GM23248 (cell line): ENCODE measurements around the gene MPRIP. TPM values are rescaled to one million over a fixed set of nuclear protein-coding genes. Genes with fewer than 3 reads are reported as not detected.

Experiments
- DNase-seq: peaks from one replicate; pipeline ENCODE4 v3.0.0-alpha.2; 2015
- H2AFZ ChIP-seq: fragments of 200-600 bp; sonication (generic); 2 replicates; pipeline ENCODE4 v1.6.1; 2016; ENCODE audit warnings: antibody characterized with exemption
- H3F3A ChIP-seq: fragments of 200-600 bp; sonication (generic); 2 replicates; pipeline ENCODE4 v1.6.1; 2016; ENCODE audit warnings: mild to moderate bottlenecking, antibody characterized with exemption, mixed run types; ENCODE audit not compliant: insufficient read depth
- H3K27ac ChIP-seq: fragments of 200-600 bp; sonication (generic); 2 replicates; pipeline ENCODE4 v1.5.1; 2016; ENCODE audit warnings: mild to moderate bottlenecking
- H3K27me3 ChIP-seq: fragments of 200-600 bp; sonication (generic); replicated peaks from 2 replicates; pipeline ENCODE4 v1.6.1; 2016; ENCODE audit warnings: mild to moderate bottlenecking; ENCODE audit not compliant: insufficient read depth
- H3K36me3 ChIP-seq: fragments of 200-600 bp; sonication (generic); 2 replicates; pipeline ENCODE4 v1.6.1; 2016; ENCODE audit warnings: low read depth, mild to moderate bottlenecking
- H3K4me1 ChIP-seq: fragments of 200-600 bp; sonication (generic); 2 replicates; pipeline ENCODE4 v1.6.1; 2016; ENCODE audit warnings: mild to moderate bottlenecking; ENCODE audit not compliant: insufficient read depth
- H3K4me2 ChIP-seq: fragments of 200-600 bp; sonication (generic); one replicate; pipeline ENCODE4 v1.6.1; 2016; ENCODE audit warnings: mild to moderate bottlenecking; ENCODE audit not compliant: unreplicated experiment
- H3K4me3 ChIP-seq: fragments of 200-600 bp; sonication (generic); 2 replicates; pipeline ENCODE4 v1.5.1; 2016; ENCODE audit warnings: mild to moderate bottlenecking
- H3K79me2 ChIP-seq: fragments of 200-600 bp; sonication (generic); 2 replicates; pipeline ENCODE4 v1.6.1; 2016; ENCODE audit warnings: mild to moderate bottlenecking; ENCODE audit not compliant: insufficient read depth
- H3K9ac ChIP-seq: fragments of 200-600 bp; sonication (generic); 2 replicates; pipeline ENCODE4 v1.6.1; 2016; ENCODE audit warnings: mild to moderate bottlenecking
- H3K9me2 ChIP-seq: fragments of 200-600 bp; sonication (generic); 2 replicates; pipeline ENCODE4 v1.6.1; 2016; ENCODE audit warnings: mixed run types, mild to moderate bottlenecking, moderate library complexity; ENCODE audit not compliant: insufficient read depth
- H3K9me3 ChIP-seq: fragments of 200-600 bp; sonication (generic); one replicate; pipeline ENCODE4 v1.6.1; 2017; ENCODE audit warnings: low read depth
- H4K20me1 ChIP-seq: fragments of 200-600 bp; sonication (generic); 2 replicates; pipeline ENCODE4 v1.6.0; 2016; ENCODE audit not compliant: insufficient read depth
- EZH2 ChIP-seq: fragments of 200-600 bp; sonication (generic); IDR thresholded peaks from 2 replicates; pipeline ENCODE4 v1.6.1; 2018; ENCODE audit warnings: antibody characterized with exemption, mild to moderate bottlenecking; ENCODE audit not compliant: insufficient read depth, poor library complexity, severe bottlenecking
- EZH2phosphoT487 ChIP-seq: fragments of 200-600 bp; sonication (generic); IDR thresholded peaks from 2 replicates; pipeline ENCODE4 v1.6.1; 2018; ENCODE audit warnings: antibody characterized with exemption, moderate library complexity, mild to moderate bottlenecking, low read depth; ENCODE audit not compliant: insufficient read depth
- WGBS, 2 experiments: methylation state at CpG; one replicate each; pipeline ENCODE4 v1.1.6; 2015 to 2017; ENCODE audit warnings: low lambda C conversion rate in 2 of 2, low coverage in 1 of 2; ENCODE audit errors: missing lambda C conversion rate in 2 of 2; 5-methylcytosine and 5-hydroxymethylcytosine counted together
- in situ Hi-C: fragments of 300-500 bp; cut with MboI; formaldehyde crosslinking; loops from 2 replicates; pipeline ENCODE4 v1.15.0; 2020
- polyA plus RNA-seq: library from polyadenylated mRNA; unstranded; fragments of >200 nt; fragmentation: Nextera tagmentation; extraction: Ambion mirVana; gene quantifications from 2 replicates; pipeline ENCODE4 v1.2.1, GENCODE V29; 2016
- total RNA-seq: library from RNA; depleted of rRNA; stranded (reverse); fragments of >200 nt; shearing (Covaris generic); gene quantifications from 2 replicates; pipeline ENCODE4 v1.2.3, GENCODE V29; 2014

The MPRIP gene
- total and polyA plus RNA-seq, 2 experiments from 2014 or later, result 73.5 to 292 TPM

DNA sequence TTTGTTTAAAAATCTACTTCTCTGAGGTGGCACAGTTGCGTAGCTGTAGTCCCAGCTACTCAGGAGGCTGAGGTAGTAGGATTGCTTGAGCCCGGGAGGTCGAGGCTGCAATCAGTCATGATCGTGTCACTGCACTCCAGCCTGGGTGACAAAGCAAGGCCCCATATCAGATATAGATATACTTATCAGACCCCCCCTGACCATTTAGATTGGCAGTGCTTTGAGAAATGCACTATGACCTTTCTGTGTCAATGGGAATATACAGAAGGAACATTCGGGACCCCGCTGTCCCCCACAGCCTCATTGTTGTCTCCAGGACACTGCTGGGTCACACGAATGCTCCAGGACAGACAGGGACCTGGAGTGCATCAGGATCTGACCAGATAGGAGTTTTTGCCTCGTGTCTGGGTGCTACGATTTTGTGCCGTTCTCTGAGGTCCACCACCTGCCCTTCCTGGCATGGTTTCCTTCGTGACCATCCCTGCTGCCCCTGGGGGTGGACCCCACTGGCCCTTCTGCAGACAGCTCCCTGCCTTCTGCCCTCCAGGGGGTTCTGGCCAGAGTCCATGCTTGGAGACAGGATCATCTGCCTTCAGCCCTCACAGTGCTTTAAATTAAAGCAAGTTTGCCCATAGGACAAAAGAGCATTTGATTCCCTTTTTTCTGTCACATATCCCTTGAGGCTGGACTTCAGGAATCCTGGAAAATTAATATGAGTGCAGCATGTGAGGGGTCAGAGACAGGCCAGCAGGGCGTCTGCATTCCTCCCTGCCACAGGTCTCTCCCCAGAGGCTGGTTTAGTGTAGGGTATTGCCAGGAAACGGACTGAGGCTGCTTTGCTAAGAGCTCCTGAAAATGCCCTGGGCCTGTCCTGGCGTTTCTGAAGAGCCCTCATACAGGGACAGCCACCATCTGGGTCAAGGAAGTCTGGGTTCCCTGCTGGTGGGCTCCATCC, 144.6 kb downstream of the MPRIP start:
- in situ Hi-C loops, result no loop called here
- no peaks in the 10 kb centered on the region for H3K9me3 ChIP-seq
- H3K9me2 ChIP-seq, result no peaks in the 10 kb centered on the region
- no peak overlapping the region; the same call in 1 of the 2 replicates for H3K27ac ChIP-seq
- TF ChIP-seq EZH2, result no peak
- TF ChIP-seq EZH2phosphoT487, result no peak
- H3K9ac ChIP-seq, result no peak overlapping the region
- H3K36me3 ChIP-seq, result peaks cover 47% of the 10 kb centered on the region; the same call in 1 of the 2 replicates
- 82 to 83% methylated on average over 14 of the region's 14 CpGs for WGBS, 2 experiments
- no peak overlapping the region for H3K4me2 ChIP-seq
- H2AFZ ChIP-seq, result no peak overlapping the region
- DNase-seq, result no peak
- no peak overlapping the region for H3K4me3 ChIP-seq
- peaks cover 51% of the 10 kb centered on the region for H3F3A ChIP-seq
- H3K27me3 ChIP-seq, result no peaks in the 10 kb centered on the region
- H3K4me1 ChIP-seq, result peaks cover 19% of the 10 kb centered on the region
- H3K79me2 ChIP-seq, result no peaks in the 10 kb centered on the region
- H4K20me1 ChIP-seq, result no peaks in the 10 kb centered on the region

DNA sequence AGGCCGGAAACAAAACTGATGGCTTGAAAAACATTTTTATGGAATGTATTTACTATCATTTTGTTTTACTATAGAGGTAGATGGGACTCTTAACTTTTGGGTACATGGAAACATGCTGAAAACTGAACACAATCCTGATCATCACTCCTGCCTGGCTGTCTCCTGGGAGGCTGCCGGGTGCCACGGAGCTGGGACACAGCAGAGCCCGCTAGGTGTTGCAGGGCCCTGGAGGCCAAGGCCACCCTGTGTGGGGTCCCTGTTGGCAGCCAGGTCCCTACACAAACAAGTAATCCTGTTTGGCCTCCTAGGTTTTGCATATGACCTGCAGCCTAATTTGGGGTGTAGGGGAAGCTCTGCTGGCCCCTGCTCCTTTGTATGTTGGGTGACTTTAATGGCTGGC, 146.3 kb downstream of the MPRIP start:
- Histone ChIP-seq H3F3A (peaks cover 54% of the 10 kb centered on the region), H3K4me2 (no peak overlapping the region), H4K20me1 (no peaks in the 10 kb centered on the region), H3K9me2 (no peaks in the 10 kb centered on the region), H3K9ac (no peak overlapping the region), H3K36me3 (peaks cover 39% of the 10 kb centered on the region; the same call in 1 of the 2 replicates), H3K27ac (no peak overlapping the region), H3K4me3 (no peak overlapping the region), H3K27me3 (no peaks in the 10 kb centered on the region), H3K9me3 (no peaks in the 10 kb centered on the region), H2AFZ (no peak overlapping the region), H3K4me1 (peaks cover 22% of the 10 kb centered on the region), H3K79me2 (no peaks in the 10 kb centered on the region)
- no peak for TF ChIP-seq EZH2phosphoT487
- no peak for TF ChIP-seq EZH2
- in situ Hi-C loops, result no loop called here
- DNase-seq, result no peak
- 98 to 99% methylated on average over 4 of the region's 4 CpGs for WGBS, 2 experiments

DNA sequence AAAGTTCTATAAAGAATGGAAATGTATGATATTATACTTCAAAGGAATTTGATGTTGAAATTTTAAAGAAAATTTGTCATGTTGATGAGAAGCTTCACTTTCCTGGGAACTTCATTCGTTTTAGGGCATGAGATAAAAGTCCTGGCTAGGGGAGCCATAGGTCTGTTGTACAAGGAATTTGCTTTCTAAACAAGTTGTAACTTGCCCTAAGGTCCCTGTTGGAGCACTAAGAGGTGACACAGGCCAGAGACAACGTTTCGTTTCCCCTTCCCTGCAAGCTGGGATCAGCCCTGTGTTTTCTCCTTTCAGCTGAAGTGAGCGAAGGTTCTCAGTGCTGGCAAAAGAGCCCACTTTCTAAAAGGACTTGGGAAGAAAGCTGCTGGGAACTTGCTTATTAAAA, 147.3 kb downstream of the MPRIP start:
- no peaks in the 10 kb centered on the region for H3K9me2 ChIP-seq
- H3K9me3 ChIP-seq, result no peaks in the 10 kb centered on the region
- 74 to 75% methylated on average over 4 of the region's 4 CpGs for WGBS, 2 experiments
- in situ Hi-C loops, result no loop called here
- DNase-seq, result no peak
- H3K27ac ChIP-seq, result no peak overlapping the region
- H3K27me3 ChIP-seq, result no peaks in the 10 kb centered on the region
- H2AFZ ChIP-seq, result no peak overlapping the region
- no peaks in the 10 kb centered on the region for H4K20me1 ChIP-seq
- H3K4me2 ChIP-seq, result no peak overlapping the region
- H3K79me2 ChIP-seq, result no peaks in the 10 kb centered on the region
- H3F3A ChIP-seq, result peaks cover 51% of the 10 kb centered on the region
- H3K4me1 ChIP-seq, result peaks cover 22% of the 10 kb centered on the region
- H3K9ac ChIP-seq, result no peak overlapping the region
- H3K36me3 ChIP-seq, result peaks cover 32% of the 10 kb centered on the region; the same call in 1 of the 2 replicates
- no peak overlapping the region for H3K4me3 ChIP-seq
- TF ChIP-seq EZH2 (no peak), EZH2phosphoT487 (no peak)

DNA sequence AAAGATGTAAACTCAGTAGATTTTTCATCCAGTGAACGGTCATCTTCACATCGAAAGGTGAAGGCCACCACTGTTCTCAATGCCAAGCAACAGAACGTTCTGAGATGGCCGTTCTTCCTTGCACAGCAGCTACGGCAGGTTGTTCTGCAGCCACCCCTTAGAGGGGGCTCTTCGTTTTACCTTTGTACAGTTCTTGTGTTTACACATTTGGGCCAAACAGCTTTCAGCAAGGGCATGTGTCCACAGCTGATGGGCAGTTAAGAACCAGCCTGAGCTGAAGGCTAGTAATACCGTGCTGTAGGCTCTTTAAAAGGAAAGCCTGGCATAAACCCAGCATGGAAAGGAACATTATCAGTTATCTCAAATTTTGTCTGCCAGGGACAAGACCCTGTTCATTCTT, 147.9 kb downstream of the MPRIP start:
- H3K27ac ChIP-seq, result peak overlapping the region; percentile 70; the same call in 1 of the 2 replicates

More for the DNA sequence above, 147.9 kb downstream of the MPRIP start:
- H3K9ac ChIP-seq, result no peak overlapping the region
- H4K20me1 ChIP-seq, result no peaks in the 10 kb centered on the region
- in situ Hi-C loops, result no loop called here
- peaks cover 52% of the 10 kb centered on the region for H3F3A ChIP-seq
- no peaks in the 10 kb centered on the region for H3K79me2 ChIP-seq
- peaks cover 30% of the 10 kb centered on the region; the same call in 1 of the 2 replicates for H3K36me3 ChIP-seq
- H2AFZ ChIP-seq, result no peak overlapping the region
- peaks cover 22% of the 10 kb centered on the region for H3K4me1 ChIP-seq
- no peak overlapping the region for H3K4me2 ChIP-seq
- H3K9me3 ChIP-seq, result no peaks in the 10 kb centered on the region
- 98% methylated on average over 7 of the region's 7 CpGs for WGBS, 2 experiments
- H3K9me2 ChIP-seq, result no peaks in the 10 kb centered on the region
- no peak for DNase-seq
- no peaks in the 10 kb centered on the region for H3K27me3 ChIP-seq
- TF ChIP-seq EZH2, result no peak
- TF ChIP-seq EZH2phosphoT487, result no peak
- no peak overlapping the region for H3K4me3 ChIP-seq
